Activated CD4-positive, alpha-beta T cell treated with anti-CD3 and anti-CD28 coated beads, Interleukin-2, amount 50 U/mL, for 1 hour (primary cell): ENCODE results near the gene CEL.

ENCODE experiments used
- DNase-seq: peaks from one replicate; pipeline ENCODE4 v3.0.0-alpha.2; 2020

CEL gene

DNA sequence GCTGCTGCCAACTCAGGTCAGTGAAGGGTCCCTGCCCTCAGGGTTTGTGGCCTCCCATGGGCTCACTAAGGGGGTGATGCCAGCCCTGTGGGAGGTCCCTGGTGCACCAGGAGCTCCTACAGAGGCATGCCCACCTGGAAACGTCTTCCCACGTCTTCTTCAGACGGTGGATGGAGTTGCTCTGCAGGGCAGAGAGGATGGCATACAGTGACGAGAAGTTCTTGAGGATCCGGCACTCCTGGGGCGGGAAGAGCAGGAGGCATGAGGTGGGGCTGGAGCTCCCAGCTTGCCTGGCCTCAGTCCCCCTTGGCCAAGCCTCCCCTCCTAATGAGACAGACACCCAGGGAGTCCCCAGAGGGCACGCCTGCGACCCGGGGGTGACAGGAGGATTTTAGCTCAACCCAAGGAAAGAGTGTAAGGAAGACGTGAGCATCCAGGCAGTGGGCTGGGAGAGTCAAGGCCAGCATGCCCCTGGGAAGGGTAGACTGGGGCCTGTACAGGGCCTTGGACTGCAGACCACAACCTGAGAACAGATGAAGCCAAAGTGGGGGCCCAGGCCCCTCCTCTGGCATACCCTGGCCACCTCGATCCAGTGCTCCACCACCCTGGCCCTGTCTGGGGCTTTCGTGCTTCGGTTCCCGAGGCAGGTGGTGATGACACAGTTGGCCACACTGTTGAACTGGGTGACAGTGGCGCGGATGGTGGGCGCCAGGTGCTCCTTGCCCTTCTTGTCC is 44.9 kb downstream of the CEL start:
- peak; percentile 0 for DNase-seq

DNA sequence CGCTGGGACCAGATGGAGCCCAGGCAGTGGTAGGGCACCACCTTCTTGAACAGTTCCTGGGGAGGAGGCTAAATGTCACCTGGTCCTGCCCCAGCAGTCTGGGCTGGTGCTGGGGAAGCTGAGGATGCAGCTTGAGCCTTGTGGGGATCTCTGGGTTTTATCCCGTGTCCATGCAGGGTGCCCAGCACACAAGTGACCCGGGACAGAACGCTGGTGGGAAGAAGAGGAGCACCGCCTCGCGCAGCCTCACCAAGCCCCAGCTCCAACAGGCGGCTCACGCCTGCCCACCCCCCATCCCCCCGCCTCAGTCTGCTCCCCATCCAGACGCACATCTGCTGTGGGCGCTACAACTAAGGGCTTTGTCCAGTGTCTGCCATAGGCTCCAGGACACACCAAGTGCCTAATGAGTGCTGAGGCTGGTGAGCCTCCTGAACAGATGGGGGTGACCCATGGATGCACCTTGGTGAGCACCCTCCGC is 45.5 kb downstream of the CEL start:
- DNase-seq, result peak; percentile 0

DNA sequence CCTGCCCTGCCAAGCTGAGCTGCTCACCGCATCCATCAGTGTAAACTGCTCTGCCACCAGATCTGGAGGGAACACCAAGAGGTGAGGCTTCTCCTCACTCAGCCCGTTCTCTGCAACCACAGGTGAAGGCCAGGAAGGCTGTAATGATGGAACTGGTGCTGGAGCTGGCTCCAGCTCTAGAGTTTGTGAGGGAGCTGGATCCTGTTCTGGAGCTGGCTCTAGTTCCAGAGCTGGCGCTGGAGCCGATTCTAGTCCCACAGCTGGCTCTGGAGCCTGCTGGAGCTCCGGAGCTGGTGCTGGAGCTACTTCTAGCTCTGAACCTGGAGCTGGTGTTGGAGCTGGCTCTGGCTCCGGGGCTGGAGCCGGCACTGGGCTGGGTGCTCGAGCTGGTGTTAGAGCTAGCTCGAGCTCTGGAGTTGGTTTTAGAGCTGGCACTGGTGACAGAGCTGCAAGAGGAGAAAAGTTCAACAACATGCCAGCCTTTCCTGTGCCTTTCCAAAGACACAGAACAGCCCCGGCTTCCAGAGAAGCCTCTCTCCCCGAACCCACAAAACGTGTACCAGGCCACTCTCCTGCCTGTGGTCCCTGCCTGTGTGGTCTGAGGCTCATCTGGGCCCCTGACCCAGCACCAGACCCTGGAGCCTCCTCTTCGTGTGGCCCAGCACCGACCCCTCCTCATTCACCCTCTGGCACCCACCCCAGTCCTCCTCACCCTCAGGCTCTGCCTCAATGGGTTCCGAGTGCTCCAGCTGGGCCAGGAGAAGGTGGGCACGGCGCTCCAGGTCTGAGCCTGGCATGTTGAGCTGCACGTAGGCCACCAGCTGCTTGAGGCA is 46.4 kb downstream of the CEL start:
- DNase-seq, result no peak

DNA sequence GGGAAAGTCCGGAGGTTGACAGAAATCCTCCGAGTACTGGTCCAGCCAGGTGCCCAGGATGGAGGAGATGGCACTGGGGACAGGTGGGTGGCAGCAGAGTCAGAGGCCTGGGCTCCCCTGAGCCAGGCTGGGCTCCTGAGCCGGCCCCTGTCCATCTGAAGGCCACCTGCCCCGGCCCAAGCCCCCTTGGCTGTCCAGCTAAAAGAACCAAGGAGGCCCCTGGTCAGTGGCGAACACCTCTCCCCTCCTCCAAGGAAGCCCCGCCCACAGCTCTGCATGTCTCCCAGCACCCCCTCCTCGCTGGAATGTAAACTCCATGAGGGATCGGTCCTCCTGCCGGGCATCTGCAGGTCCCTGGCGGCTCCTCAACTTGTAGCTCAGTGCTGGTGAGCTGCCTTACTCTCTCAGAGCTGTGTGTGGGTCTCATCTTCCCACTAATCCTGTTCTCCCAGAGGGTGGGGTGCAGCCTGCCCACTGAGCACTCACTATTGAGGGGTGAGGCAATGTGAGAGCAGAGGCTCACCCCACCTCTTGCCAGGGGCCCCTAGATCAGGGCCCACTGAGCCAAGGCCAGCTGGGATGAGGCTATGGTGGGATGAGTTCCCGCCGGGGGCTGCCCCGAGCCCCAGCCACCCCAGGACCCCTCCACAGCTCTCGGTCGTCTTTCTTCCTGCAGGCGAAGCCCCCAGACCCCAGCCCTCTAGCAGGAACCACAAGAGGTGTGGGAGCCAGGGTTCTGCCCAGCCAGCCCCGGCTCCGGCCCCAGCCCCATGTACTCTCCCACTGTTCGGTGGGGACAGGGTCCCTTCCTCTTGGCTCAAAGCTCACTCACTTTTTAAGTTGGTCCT is 47.2 kb downstream of the CEL start:
- no peak for DNase-seq

DNA sequence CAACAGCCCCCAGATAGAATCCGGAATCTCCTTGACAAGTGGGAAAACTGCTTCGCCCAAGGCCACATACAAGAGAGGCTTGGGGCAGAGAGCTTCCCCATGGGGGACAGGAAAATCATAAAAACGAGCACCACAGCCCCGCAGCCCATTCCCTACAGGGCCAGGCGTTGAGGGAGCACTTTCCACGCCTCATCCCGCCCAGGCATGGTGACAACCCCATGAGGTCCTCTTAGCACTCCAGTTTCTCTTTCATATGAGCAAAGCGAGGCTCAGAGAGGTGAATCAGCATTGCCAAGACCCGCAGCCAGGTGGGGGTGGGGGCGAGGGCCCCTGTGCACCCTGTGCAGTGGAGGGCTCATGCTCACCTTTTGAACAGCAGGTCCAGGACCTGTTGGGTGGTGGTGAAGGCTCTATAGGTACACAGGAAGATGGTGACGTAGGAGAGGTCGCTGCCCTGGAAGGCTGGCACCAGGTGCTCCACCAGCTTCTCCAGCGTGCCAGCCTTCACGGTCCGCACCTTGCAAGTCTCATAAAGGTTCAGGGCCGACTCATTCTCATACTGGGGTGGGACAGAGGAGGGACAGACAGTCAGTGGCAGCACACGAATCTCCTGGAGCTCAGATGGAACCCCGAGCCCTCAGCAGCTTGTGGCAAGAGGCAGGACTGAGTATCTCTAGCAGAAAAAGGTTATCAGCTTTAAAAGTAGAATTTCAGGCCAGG is 48.3 kb downstream of the CEL start:
- no peak for DNase-seq

DNA sequence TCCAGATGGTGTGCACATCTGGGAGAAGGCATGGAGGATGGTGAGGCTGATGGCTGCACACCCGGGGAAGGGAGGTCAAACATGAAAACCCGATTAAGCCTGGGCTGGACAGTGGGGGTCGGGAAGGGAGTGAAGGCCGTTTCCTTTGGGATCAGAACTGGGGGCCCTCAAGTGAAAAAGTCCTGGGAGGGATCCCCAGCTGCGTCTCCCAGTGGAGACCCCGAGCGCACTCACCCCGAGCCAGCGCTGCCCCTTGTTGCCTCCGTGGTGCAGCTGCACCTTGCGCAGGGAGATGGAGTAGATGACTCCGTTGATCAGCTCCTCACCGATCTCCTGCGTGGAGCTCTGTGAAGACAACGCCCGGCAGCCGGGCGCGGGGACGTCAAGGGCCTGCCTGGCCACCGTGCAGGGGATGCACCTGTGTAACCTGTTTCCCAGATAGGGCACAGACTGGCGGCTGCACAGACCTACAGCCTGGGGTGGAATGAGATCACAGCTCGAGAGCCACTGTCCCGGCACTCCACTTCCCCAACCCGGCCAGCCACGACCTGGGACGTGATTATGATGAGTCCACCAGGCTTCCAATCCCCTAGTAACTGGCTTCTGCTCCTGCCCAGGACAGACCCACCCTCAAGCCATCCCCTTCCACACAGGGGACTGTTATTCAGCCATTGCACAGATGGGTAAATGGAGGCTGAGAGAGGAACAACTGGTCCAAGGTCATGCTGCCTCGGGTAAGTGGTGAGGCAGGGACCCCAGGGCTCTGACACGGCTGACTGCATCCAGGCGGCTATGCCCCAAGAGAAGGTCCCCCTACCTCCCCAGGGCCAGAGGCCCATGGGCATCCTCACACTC is 50.3 kb downstream of the CEL start:
- DNase-seq, result no peak

DNA sequence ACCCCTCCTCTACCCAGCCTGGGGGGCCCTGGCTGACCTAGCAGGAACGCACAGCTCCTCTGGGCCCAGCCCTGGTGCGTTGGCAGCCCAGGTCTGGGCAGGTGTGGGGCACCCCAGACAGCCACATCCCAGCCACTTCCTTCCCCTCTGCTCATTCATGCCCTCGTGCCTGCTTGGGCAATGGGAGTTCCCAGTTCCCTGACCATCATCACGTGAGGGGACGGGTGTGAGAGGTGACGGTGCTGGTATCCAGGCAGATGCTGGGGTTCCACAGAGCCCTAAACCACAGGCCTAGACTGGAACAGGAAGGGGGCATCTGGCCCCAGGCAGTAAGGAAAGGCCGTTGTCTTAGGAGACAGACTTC is 50.9 kb downstream of the CEL start:
- DNase-seq, result no peak

DNA sequence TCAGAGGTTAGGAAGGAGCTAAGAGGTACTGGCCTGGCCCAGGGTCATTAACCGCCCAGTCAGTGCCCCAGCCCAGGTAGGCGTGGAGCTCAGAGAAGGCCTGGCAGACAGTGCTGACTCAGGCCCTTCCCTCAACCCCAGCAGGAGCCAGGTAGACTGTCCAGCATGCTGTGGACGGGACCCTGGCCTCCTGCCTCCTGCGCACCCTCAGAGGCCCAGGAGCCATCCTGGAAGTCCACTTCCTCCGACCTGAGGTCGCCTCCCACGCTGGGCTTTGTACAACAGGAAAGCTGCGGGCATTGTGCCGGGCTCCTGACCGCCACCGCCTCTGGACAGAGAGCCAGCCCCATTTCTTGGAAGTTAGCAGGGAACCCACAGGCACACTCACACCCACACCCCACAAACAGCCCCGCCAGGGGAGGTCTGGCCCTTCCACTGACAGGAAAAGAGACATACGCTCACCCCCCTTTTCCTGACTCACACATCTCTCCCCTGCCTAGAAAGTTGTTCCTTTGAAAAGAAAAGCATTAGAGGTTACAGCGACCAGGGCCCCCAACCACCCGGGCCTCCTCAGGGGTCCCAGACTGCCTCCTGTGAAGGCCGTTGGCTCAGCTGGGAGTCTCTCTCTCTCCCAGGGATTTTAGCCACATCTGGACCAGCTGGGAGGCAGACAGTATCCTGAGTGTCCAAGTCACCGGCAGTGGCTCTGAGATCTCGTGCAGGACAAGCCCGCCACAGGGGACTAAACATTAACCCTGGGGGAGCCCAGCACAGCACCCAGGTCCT is 51.6 kb downstream of the CEL start:
- DNase-seq, result no peak

DNA sequence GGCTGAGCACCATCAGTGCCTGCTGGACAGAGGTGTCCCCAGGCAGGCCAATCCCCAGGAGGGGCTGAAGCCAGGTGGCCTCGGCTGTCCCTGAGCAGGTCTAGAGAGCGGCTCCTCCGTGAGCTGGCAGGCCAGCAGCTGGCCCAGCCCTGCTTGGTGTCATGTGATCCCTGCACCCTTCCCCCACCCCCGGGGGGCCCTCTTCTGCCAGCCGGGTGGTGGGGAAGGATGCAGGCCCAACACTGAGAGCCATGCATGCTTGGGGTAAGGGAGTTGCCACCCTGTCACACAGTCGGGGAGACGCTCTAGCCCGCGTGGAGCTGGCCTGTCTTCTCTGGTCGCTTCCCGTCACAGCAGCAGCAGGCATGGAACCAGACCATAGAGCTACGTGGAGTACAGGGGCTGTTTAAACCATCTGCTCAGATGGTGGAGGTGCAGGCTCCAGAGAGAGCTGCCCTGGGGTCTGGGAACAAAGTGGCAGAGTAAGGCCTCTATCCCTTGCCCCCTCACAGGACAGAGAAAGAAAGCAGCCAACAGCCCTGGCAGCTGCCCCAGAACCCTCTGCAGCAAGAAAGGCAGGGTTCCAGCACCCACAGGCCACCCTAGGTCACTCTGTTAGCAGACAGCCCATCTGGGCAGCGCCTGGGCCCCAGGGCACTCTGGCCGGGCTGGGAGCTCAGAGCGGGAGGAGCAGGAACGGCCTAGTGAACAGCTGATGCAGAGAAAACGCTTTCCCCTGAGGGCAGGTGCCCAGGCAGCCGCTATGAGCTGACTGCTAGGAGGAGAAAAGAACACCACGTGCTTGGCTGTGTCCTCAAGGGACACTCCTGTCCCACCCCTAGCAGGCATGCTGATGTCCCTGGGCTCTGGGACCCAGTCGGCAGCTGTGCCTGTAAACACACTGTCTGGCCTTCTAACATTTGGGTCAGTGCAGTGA is 52.4 kb downstream of the CEL start:
- no peak for DNase-seq

DNA sequence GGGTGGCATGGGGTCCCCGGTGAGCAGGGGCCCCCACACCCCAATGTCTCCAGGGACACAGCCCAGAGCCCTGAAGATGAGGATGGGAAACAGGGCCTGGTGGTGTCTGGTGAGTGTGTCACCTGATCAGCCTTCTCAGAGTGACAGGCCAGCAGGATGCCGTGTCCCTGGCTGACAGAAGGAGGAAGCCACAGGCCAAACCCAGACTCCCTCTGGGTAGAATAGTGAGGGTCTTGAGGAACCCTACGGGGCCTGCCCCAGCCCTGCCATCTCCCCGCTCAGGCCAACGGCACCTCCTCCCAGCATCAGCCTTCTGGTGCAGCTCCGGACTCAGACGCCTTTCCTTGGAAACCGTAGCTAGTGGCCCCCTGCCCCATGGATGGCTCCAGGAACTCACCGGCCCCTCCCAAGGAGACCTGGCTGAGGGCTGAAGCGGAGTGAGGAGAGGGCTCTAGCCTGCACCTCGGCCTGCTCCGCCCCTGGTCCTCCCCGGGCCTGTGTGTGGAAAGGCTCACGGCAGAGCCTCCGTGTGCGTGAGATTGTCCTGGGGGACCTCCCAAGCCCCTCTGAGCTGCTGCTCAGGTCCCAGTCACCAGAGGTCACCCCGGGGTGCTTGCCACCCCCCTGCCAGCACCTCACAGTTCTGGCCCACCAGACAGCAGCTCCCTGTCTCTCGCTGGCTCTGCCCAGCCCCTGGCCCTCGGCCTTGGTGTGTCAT is 53.3 kb downstream of the CEL start:
- DNase-seq, result no peak

DNA sequence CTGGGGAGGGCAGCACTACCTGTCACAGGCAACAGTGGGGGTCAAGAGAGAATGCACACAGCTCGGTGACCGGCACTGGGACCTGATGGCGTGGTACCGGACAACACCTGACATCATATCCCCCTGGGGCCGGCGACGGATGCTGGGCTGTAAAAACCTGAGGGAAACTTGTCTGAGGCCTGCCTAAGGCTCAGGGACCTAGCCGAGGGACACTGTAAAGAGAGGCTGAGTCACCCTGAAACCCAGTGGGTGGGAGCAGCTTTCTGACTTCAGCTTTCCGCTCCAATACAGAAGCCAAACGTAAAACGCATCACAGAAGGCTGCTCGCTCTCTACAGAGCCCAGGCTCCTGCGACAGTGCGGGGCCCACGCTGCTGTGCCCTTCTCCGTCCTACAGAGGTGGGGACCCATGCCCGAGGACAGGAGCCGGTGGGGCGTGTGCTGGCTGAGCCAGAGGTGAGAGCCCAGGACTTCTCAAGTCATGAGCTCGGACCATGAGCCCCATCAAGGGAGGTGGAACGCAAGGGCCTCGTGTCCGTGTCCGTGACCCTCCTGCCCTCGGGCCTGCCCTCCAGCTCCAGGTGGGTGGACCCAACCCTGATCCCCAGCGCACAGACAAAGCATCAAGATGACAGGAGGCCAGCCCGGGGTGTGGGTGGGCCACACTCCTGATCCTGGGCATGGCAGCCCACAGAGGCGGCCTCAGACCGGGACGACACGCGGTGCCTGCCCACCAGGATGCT is 54.0 kb downstream of the CEL start:
- DNase-seq, result peak; percentile 40

DNA sequence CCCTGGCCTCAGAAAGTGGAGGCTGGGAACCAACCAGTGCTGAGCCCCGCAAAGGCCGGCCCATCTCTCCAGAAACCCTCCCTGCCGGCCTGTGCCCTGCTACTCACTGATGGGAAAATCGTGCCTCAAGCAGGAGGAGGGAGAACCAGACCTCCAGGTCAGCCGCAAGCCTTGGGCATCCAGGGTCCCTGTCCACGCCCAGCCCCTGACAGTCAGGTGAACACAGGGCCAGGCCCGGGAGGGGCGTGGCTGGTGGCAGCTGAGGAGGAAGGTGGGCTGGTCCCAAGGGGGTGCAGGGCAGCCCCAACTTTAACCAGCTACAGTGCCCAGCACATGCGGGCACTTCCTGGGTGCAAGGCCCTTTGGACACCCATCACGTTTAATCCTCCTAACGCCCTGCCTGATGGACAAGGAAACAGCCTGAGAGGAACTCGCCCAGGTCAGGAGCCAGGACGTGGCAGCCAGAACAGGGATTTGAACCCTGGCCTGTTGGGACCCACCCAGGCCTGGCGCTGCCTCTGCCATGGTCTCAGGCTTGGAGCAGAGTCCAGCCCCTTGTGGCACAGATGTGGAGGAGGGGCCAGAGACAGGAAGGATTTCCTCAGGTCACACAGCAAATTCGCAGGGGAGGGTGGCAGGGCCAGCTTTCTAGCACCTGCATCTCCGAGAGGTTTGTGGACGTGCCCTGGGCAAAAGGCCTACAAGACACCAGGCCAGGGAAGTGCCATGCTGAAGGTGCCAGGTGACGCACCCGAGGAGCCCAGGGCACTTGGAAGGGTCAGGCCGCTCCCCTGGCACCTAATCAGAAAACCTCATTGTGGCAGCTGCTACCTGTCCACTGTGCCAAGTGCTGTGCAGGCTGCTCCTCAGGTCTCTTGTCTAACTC is 54.8 kb downstream of the CEL start:
- DNase-seq, result no peak

DNA sequence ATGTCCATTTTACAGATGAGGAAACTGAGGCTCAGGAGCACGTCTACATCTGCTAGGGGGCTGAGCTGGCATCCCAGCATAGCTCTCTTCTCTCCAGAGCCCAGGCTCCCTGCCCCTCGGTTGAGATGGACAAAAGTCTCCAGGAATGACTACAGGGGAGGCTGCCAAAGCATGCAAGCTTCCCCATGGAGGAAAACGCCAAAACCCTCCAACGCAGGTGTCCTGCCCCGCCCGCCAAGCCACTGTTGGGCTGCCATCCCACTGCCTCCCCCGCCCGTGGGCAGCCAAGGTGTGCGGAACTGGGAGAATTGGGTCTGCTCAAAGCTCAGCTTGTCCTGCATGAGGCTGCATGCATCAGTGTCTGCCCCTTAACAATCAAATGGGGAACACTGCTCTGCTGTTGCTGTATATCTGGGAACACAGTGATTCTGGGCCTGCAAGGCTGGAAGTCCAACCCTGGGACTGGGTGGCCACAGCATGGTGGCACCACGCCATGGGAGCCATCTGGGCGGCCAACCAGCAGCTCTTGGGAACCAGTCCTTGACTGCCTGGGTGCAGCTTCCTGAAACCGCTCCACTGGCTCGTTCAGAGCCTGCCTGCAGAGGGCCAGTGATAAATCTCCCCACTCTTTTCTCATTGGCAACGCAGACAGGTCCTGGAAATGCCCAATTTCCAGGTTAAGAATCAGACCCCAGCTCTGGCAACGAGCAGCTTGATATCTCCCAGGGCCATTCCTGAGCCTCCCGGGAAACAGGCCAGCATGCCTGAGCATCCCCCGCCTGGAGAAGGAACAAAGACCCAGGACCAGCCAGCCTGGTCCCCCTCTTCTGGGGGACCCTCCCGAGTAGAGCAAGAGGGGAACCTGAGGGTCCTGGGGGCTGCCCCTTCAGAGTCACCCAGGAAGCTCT is 55.7 kb downstream of the CEL start:
- DNase-seq, result no peak

DNA sequence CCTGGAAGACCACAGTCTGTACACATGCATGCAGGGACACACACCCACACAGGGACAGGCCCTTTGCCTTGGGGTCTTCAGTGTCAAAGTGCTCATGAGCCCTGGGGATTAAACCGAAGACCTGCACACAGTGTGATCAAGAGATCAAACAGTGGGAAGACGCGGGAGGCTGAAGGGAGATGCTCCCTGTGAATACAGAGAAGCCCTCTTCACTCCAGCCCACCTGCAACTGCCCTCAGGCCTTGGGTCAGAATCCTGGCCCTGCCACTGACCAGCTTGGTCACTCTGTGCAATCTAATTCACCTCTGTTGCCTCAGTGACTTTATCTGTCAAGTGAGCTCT is 56.4 kb downstream of the CEL start:
- DNase-seq, result no peak

DNA sequence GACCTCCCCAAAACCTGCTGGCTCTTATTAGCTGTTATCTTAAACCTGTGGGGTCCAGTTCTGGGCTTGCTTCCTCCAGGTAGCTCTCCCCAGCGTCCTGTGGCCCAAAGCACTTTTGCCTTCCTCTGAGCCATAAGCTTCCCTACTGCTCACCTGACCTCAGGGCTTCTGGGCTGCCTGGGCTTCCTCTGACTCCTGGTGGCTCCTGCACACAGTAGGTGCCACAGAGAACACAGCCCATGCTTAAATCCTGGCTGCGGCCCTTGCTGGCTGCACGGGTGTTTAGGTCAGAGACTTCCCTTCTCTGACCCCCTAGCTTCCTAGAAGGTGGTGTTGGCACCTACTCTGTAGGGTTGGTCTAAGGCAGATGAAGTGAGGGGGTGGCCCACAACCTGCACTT is 56.8 kb downstream of the CEL start:
- no peak for DNase-seq
